ENCODE results near the gene OLIG2.
A peak's percentile ranks its signal among the peaks of the same experiment; 100 is the strongest.

The OLIG2 gene

DNA sequence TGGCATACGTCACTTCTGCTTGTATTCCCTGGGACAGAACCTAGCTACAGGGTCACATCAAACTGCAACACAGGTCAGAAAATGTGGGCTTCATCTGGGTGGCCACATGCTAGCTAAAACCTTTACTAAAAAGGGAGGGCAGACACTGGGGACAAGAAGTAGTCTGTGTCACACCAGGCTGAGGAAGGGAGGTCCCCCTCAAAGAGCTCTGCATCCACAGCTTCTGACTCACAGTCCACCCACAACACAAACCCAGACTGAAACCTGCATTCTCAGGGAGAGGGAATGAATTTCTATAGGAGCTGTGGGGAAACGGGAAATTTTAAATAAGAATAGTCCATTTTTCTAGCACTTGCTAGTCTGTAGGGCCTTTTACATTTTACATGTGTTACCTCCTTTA is 16.2 kb downstream of the OLIG2 start (continued):
- no peak for TF ChIP-seq ZNF565 (CRISPR knock-in tag; conservative IDR thresholded peaks at IDR 0.05; ENCODE audit: low read depth)

DNA sequence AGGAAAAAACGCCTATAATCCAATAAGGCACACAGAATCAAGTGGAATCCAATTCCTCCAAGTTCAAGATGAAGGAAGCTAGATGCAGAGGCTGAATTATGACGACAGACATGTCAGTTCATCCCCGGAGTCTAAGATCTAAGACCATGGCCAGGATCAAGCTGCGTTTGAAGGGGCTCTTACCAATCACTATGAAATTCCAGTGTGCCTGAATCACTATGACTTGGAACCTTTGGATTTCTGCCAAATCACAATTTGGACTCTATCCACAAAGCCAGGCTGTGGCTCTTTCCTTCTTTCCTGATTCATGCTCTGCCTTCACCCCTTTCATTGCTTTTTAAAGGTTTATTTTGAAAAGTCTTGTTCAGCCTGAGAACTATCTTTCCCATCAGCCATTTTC is 17.1 kb downstream of the OLIG2 start:
- peak; percentile 91 for ATAC-seq
- TF ChIP-seq PATZ1 (CRISPR knock-in tag; IDR thresholded peaks at IDR 0.05; ENCODE audit: borderline replicate concordance) (0 out of 2 replicates have a peak, but pooled peaks have one; percentile 14), ISL1 (CRISPR knock-in tag; IDR thresholded peaks at IDR 0.05) (no peak)

- no peak for TF ChIP-seq ZFP3 (CRISPR knock-in tag; IDR thresholded peaks at IDR 0.05)
- TF ChIP-seq ZFP30 (CRISPR knock-in tag; IDR thresholded peaks at IDR 0.05): no peak
- TF ChIP-seq, protein P1, sequence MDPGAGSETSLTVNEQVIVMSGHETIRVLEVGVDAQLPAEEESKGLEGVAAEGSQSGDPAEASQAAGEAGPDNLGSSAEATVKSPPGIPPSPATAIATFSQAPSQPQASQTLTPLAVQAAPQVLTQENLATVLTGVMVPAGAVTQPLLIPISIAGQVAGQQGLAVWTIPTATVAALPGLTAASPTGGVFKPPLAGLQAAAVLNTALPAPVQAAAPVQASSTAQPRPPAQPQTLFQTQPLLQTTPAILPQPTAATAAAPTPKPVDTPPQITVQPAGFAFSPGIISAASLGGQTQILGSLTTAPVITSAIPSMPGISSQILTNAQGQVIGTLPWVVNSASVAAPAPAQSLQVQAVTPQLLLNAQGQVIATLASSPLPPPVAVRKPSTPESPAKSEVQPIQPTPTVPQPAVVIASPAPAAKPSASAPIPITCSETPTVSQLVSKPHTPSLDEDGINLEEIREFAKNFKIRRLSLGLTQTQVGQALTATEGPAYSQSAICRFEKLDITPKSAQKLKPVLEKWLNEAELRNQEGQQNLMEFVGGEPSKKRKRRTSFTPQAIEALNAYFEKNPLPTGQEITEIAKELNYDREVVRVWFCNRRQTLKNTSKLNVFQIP (CRISPR knock-in tag; IDR thresholded peaks at IDR 0.05; ENCODE audit: borderline replicate concordance, low read depth): no peak
- no peak for TF ChIP-seq ESRRG (CRISPR knock-in tag; IDR thresholded peaks at IDR 0.05)
- TF ChIP-seq PATZ1 (CRISPR knock-in tag; IDR thresholded peaks at IDR 0.05; ENCODE audit: borderline replicate concordance): no peak
- no peak for ATAC-seq
Measured at GRCh38 chr21:33046455-33046854, 20.7 kb downstream of the OLIG2 start.

DNA sequence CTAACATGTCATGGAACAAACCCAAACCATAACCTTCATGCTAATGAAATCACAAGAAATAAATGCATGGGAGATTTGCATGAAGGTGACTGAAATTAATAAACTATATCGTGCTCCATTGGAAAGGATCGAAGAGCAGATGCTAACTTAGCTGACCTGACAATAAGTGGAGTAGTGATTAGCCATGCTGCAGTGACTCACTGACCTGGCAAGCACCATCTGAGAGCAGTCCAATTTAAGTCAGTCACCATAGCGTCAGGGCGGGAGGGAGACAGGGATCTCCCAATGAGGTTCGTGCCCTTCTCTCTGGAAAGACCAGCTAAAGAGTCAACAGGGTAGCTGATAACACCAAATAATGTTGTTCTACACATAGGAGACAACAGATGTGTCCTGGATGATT is 21.5 kb downstream of the OLIG2 start:
- peak; percentile 38; the same call in 1 of the 3 replicates for ATAC-seq
- no peak for TF ChIP-seq RARB (CRISPR knock-in tag; IDR thresholded peaks at IDR 0.05)

- ATAC-seq: no peak
- TF ChIP-seq ZNF8 (CRISPR knock-in tag; IDR thresholded peaks at IDR 0.05) (no peak), ZNF70 (CRISPR knock-in tag; IDR thresholded peaks at IDR 0.05) (no peak), RARB (CRISPR knock-in tag; IDR thresholded peaks at IDR 0.05) (no peak), SNAI2 (CRISPR knock-in tag; IDR thresholded peaks at IDR 0.05) (no peak), ARNTL (CRISPR knock-in tag; IDR thresholded peaks at IDR 0.05; ENCODE audit: borderline replicate concordance, low read depth) (no peak), GLIS3 (CRISPR knock-in tag; IDR thresholded peaks at IDR 0.05) (no peak), ZC3H10 (CRISPR knock-in tag; IDR thresholded peaks at IDR 0.05) (no peak), PPARA (CRISPR knock-in tag; IDR thresholded peaks at IDR 0.05; ENCODE audit: borderline replicate concordance) (no peak), ZFP3 (CRISPR knock-in tag; IDR thresholded peaks at IDR 0.05) (no peak), ZFP30 (CRISPR knock-in tag; IDR thresholded peaks at IDR 0.05) (no peak), ISL1 (CRISPR knock-in tag; IDR thresholded peaks at IDR 0.05) (no peak), PATZ1 (CRISPR knock-in tag; IDR thresholded peaks at IDR 0.05; ENCODE audit: borderline replicate concordance) (no peak), OSR1 (CRISPR knock-in tag; IDR thresholded peaks at IDR 0.05) (no peak), CSDC2 (CRISPR knock-in tag; IDR thresholded peaks at IDR 0.05) (no peak)
- TF ChIP-seq, protein P2, sequence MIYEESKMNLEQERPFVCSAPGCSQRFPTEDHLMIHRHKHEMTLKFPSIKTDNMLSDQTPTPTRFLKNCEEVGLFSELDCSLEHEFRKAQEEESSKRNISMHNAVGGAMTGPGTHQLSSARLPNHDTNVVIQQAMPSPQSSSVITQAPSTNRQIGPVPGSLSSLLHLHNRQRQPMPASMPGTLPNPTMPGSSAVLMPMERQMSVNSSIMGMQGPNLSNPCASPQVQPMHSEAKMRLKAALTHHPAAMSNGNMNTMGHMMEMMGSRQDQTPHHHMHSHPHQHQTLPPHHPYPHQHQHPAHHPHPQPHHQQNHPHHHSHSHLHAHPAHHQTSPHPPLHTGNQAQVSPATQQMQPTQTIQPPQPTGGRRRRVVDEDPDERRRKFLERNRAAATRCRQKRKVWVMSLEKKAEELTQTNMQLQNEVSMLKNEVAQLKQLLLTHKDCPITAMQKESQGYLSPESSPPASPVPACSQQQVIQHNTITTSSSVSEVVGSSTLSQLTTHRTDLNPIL (CRISPR knock-in tag; IDR thresholded peaks at IDR 0.05; ENCODE audit: low read depth): no peak
- TF ChIP-seq, protein P3, sequence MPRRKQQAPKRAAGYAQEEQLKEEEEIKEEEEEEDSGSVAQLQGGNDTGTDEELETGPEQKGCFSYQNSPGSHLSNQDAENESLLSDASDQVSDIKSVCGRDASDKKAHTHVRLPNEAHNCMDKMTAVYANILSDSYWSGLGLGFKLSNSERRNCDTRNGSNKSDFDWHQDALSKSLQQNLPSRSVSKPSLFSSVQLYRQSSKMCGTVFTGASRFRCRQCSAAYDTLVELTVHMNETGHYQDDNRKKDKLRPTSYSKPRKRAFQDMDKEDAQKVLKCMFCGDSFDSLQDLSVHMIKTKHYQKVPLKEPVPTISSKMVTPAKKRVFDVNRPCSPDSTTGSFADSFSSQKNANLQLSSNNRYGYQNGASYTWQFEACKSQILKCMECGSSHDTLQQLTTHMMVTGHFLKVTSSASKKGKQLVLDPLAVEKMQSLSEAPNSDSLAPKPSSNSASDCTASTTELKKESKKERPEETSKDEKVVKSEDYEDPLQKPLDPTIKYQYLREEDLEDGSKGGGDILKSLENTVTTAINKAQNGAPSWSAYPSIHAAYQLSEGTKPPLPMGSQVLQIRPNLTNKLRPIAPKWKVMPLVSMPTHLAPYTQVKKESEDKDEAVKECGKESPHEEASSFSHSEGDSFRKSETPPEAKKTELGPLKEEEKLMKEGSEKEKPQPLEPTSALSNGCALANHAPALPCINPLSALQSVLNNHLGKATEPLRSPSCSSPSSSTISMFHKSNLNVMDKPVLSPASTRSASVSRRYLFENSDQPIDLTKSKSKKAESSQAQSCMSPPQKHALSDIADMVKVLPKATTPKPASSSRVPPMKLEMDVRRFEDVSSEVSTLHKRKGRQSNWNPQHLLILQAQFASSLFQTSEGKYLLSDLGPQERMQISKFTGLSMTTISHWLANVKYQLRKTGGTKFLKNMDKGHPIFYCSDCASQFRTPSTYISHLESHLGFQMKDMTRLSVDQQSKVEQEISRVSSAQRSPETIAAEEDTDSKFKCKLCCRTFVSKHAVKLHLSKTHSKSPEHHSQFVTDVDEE (CRISPR knock-in tag; IDR thresholded peaks at IDR 0.05): no peak
- TF ChIP-seq, protein P4, sequence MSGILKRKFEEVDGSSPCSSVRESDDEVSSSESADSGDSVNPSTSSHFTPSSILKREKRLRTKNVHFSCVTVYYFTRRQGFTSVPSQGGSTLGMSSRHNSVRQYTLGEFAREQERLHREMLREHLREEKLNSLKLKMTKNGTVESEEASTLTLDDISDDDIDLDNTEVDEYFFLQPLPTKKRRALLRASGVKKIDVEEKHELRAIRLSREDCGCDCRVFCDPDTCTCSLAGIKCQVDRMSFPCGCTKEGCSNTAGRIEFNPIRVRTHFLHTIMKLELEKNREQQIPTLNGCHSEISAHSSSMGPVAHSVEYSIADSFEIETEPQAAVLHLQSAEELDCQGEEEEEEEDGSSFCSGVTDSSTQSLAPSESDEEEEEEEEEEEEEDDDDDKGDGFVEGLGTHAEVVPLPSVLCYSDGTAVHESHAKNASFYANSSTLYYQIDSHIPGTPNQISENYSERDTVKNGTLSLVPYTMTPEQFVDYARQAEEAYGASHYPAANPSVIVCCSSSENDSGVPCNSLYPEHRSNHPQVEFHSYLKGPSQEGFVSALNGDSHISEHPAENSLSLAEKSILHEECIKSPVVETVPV (CRISPR knock-in tag; IDR thresholded peaks at IDR 0.05): no peak
- TF ChIP-seq, protein P1 (CRISPR knock-in tag; IDR thresholded peaks at IDR 0.05; ENCODE audit: borderline replicate concordance, low read depth): no peak
Measured at GRCh38 chr21:33051925-33052324, 26.2 kb downstream of the OLIG2 start.
